Left ventricle myocardium superior (tissue), 1 donor: ENCODE measurements around the gene KRTAP2-2. TPM values are rescaled to one million over a fixed set of nuclear protein-coding genes. Genes with fewer than 3 reads are reported as not detected.
"Not testable (repeated sequence)": the region's sequence is repeated elsewhere in the genome, so short reads cannot be mapped to it uniquely, and the experiment has no call there.

Experiments used
- ATAC-seq: fragments of 200-7000 bp; cut with Tn5 transposase; one replicate; pipeline ENCODE4 v1.9.1; 2020; ENCODE audit warnings: mild to moderate bottlenecking, moderate library complexity
- DNase-seq: peaks from one replicate; pipeline ENCODE4 v3.0.0-alpha.2; 2020
- intact Hi-C: fragments of 100-400 bp; cut with micrococcal nuclease; formaldehyde crosslinking; loops from one replicate; pipeline ENCODE4 v1.11.0; 2022
- total RNA-seq: library from RNA; stranded (reverse); fragmentation: NEBNext Ultra II Directional; extraction: Animal tissue kit (Norgen Biotek cat#: 25700); gene quantifications from one replicate; pipeline ENCODE4 v1.2.1, GENCODE V29; 2021
- donor health status: DM: no; HTN: yes; CAD: no; lungs with severe emphysema.

KRTAP2-2 gene
- total RNA-seq, 1 donor from 2014 or later = not detected

GRCh38 chr17:41065829-41066624 is 11.0 kb upstream of the KRTAP2-2 start, which contains the start of gene KRTAP2-4:
Gene KRTAP2-4, minus strand, starts transcription at chr17:41065879. Its CDS starts 34 bp downstream, at chr17:41065845.
- DNase-seq (no peak), ATAC-seq (no peak)
- intact Hi-C loops = no loop called here

DNA sequence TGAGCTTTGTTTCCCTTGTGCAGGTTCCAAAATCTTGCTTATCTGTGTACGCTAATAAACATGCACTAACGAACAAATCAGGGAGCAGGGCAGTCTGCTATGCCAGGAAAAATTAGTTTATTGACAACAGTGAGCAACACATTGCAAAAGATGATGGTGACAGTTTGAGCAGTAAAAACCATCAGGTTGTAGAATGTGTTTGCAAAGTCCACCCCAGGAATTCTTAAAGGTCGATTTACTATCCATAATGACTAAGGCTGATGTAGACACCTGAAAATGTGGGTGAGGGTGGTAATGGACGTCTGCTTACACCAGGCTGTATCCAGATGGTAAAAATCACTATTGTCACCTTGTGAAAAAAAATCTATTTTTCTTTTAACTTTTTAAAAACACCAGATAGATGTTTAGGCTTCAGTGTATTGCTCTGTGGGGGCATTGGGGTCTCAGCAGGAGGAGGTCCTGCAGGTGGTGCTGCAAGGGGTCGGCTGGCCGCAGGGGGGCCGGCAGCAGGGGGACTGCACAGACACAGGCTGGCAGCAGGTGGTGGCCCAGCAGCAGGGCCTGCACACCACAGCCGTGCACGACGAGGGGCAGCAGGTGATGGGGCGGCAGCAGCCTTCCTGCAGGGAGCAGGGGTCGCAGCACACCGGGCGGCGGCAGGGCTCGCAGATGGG is 10.1 kb upstream of the KRTAP2-2 start:
- ATAC-seq, DNase-seq, intact Hi-C loops: not testable (repeated sequence)

DNA sequence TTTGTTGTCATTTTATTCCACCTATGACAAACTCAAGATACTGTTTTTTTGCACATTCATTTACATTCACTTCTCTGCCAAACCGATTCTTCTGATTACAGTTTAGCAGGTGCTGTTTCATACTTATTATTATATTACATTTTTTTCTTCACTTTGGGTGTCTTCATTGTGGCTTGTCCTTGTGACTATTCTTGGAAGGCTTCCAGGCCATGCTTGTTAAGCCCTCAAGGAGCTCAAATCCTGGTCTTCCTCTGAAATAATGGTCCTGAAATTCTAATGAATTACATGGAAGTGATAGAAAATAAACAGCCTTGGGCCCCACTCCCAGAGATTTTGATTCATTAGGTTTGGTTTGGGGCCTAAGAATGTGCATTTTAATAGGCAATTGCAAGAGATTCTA is 9.3 kb upstream of the KRTAP2-2 start:
- ATAC-seq (no peak), DNase-seq (no peak)
- intact Hi-C loops = no loop called here

DNA sequence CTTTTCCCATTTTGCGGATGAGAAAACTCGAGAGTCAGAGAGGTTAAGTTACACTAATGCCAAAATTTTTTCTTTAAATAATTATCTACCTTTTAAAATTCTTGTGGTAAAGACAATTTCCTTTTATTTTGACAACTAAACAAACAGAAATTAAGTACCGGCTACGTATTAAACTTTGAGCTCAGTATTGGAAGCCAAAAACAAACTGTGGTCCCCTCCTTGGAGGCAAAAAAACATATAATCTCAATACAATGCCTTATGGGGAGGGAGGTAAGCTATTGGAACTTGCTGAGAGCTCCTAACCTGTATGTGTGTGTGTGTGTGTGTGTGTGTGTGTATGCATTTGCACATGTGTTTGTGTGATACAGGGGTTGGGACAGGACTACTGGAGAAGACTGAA is 8.4 kb upstream of the KRTAP2-2 start:
- DNase-seq (no peak), ATAC-seq (no peak)
- intact Hi-C loops = no loop called here

- DNase-seq (no peak), ATAC-seq (no peak)
- intact Hi-C loops = no loop called here
These were observed 6.9 kb upstream of the KRTAP2-2 start for GRCh38 chr17:41061964-41062363.

DNA sequence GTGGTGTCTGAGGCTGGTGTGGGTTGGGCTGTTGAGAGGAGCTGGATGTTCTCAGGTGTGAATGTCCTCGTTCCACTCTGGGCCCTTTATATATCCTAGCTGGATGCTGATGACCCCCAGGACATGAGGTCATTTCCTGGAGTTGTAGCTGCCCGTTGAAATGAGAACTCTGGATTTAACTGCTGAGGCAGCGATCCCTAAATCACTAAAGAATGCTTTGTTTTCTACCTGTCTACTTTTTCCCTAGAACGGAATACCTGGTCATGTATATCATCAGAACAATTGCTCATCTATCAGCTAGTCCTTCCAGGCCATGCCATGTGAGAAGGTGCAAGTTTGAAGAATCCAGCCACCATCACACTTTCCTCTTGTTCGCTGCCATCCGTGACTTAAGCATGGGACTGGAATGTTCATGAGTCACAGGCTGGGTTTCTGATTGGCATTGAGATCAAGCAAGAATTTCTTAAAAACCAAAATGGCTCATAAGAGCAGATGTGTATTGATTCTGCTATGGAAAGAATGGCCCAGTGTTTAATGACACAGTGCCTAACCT is 5.1 kb upstream of the KRTAP2-2 start, which contains the start of gene KRTAP2-3:
Gene KRTAP2-3 (minus strand): TSS at position 63 of the 553 bp plus-strand sequence. CDS start 64 bp downstream, outside the sequence.
- intact Hi-C loops = no loop called here
- DNase-seq (no peak), ATAC-seq (no peak)

GRCh38 chr17:41059276-41060051 is 4.4 kb upstream of the KRTAP2-2 start:
- DNase-seq, ATAC-seq, intact Hi-C loops: not testable (repeated sequence)

DNA sequence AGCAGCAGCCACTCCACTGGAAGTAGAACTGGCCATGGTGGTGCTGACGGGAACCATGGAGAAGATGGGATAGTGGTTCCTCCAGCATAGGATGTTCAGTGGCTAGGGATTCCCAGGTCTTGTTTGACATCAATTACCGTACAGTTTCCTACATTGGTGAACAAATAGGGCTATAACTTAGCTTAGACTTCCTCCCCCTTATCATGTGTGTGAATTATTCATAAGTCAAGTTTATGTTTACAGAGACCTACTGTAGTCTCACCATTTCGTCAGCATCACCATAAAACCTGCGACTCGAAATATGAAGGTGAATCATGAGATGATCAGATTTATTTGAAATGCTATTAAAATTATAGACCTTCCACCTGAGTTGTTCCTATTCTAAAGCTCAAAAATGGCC is 3.7 kb upstream of the KRTAP2-2 start:
- intact Hi-C loops = no loop called here
- DNase-seq (no peak), ATAC-seq (no peak)

- DNase-seq (no peak), ATAC-seq (no peak)
- intact Hi-C loops = no loop called here
These were observed 2.5 kb upstream of the KRTAP2-2 start for GRCh38 chr17:41057547-41057946.

DNA sequence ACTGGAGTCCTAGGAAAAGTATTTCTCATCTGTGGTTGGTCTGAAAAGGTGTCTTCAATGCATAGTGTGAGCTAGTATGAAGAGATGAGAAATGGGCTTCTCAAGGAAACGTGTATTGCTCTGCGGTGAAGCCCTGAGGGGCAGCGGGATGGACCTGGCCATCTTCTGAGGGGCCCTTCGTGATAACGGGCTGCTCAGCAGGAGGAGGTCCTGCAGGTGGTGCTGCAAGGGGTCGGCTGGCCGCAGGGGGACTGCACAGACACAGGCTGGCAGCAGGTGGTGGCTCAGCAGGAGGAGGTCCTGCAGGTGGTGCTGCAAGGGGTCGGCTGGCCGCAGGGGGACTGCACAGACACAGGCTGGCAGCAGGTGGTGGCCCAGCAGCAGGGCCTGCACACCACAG is 474 bp downstream of the KRTAP2-2 start:
- DNase-seq, ATAC-seq: not testable (repeated sequence)
- intact Hi-C loops = loop anchor here (5.0 kb wide), 1 partner anchor 47 kb away; the partner anchor contains the start of gene KRTAP3-1

DNA sequence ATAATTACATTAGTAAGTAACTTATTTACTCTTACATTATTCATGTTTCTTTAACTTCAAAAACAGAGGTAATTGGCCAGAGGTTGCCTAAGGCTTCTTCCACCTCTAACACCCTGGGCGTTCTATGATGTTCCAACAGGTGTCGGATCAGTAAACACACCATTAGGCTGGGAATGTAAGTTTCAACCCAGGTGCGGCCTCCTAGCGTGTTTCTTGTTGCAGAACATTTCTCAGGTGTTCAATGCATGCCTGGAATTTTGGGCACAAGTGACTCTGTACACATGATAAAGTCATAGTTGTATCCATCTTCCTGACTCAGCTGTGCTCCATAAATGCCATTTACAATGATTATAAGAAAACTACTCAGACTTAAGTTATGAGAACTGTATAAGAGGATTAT is 1.0 kb downstream of the KRTAP2-2 start:
- intact Hi-C loops = loop anchor here (5.0 kb wide), 1 partner anchor 47 kb away; the partner anchor contains the start of gene KRTAP3-1
- DNase-seq (no peak), ATAC-seq (no peak)

DNA sequence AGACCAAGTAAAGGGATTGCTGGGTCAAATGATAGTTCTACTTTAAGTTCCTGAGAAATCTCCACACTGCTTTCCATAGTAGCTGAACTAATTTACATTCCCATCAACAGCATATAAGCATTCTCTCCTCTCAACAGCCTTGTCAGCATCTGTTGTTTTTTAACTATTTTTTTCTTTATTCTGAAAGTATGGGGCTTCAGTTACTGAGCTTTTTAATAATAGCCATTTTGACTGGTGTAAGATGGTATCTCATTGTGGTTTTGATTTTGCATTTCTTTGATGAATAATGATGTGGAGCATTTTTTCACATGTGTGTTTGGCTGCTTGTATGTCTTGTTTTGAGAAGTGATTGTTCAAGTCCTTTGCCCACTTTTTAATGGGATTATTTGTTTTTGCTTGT is 2.5 kb downstream of the KRTAP2-2 start:
- intact Hi-C loops = loop anchor here (5.0 kb wide), 1 partner anchor 45 kb away; the partner anchor contains the start of gene KRTAP3-1
- ATAC-seq = no peak
- DNase-seq = no peak

- intact Hi-C loops = no loop called here
- ATAC-seq = no peak
These were observed 5.9 kb downstream of the KRTAP2-2 start for GRCh38 chr17:41049110-41049509.

DNA sequence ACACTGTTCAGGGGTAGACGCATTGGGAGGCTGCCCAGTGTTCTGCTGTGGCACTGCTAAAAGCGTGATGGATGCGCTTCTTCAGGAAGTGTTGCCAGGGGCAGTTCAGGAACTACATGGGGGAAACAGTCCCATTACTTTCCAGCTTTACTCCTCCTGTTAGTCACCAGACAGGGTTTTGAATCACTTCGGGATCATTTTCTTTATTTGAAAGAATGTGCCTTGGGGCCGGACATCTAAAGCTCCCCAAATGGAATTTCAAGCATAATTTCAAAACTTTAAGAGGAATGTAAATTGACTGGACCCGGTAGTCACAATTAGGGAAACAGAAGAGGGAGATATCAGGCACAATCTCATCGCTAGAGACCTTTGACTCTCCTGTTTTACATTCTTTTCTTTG is 6.6 kb downstream of the KRTAP2-2 start:
- intact Hi-C loops = no loop called here
- ATAC-seq (no peak), DNase-seq (no peak)

More at GRCh38 chr17:41049110-41049509, 5.9 kb downstream of the KRTAP2-2 start:
- DNase-seq = no peak

DNA sequence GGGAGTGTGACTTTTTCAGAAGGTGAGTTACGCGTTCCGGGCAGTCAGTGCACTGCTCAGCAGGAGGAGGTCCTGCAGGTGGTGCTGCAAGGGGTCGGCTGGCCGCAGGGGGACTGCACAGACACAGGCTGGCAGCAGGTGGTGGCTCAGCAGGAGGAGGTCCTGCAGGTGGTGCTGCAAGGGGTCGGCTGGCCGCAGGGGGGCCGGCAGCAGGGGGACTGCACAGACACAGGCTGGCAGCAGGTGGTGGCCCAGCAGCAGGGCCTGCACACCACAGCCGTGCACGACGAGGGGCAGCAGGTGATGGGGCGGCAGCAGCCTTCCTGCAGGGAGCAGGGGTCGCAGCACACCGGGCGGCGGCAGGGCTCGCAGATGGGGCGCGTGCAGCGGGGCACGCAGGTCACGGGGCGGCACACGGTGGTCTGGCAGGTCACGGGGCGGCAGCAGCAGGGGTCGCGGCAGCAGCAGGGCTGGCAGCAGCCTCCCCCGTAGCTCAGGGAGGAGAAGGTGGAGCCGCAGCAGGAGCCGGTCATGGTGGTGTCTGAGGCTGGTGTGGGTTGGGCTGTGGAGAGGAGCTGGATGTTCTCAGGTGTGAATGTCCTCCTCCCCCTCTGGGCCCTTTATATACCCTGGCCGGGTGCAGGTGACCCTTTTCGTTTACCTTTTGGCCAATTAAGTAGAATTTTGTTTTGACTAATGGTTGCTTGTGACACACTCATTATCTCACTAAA is 8.1 kb downstream of the KRTAP2-2 start, which contains the start of gene KRTAP2-1:
Gene KRTAP2-1 (minus strand): TSS at position 582 of the 731 bp plus-strand sequence. CDS start 49 bp downstream, at position 533.
- DNase-seq, intact Hi-C loops, ATAC-seq: not testable (repeated sequence)

DNA sequence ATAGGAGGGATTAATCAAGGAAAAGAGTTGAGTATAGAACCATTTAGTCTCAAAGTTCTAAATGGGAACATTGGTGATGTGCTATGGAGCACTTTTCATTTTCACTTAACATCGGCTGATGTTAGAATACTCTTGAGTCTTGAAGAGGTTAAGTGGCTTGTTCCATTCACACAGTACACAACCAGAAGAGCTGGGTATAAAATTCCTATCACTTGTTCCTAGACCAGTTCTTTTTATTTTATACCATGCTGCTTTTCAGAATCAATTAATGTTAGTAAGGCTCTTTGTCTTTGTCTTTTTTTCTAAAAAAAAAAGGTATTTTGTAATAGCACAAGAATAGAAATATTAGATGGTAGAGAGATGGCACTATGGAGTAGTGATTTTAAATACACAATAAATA is 12.1 kb downstream of the KRTAP2-2 start:
- intact Hi-C loops = no loop called here
- no peak for DNase-seq
- no peak for ATAC-seq

GRCh38 chr17:41040783-41041571 is 14.1 kb downstream of the KRTAP2-2 start, which contains the start of gene KRTAP1-1:
Gene KRTAP1-1, minus strand, starts transcription at chr17:41041450. Its CDS starts 53 bp downstream, at chr17:41041397.
- DNase-seq, ATAC-seq, intact Hi-C loops: not testable (repeated sequence)
